DOHH2 (cell line): ENCODE results near the gene PCED1B.

Experiments used
- H3F3A ChIP-seq: fragments of 200-600 bp; sonication (generic), shearing (Covaris generic); 2 replicates; pipeline ENCODE4 v1.6.0; 2016; ENCODE audit warnings: antibody characterized with exemption, mild to moderate bottlenecking; ENCODE audit not compliant: control insufficient read depth, insufficient read depth
- H3K27ac ChIP-seq: fragments of 200-600 bp; sonication (generic); 2 replicates; pipeline ENCODE4 v1.5.1; 2014; ENCODE audit warnings: low read depth, mild to moderate bottlenecking, low read length, moderate library complexity
- H3K27me3 ChIP-seq: fragments of 200-600 bp; sonication (generic); 2 replicates; pipeline ENCODE4 v1.6.1; 2014; ENCODE audit warnings: mild to moderate bottlenecking, low read length, mixed read lengths; ENCODE audit not compliant: control insufficient read depth
- H3K36me3 ChIP-seq: fragments of 200-600 bp; sonication (generic); 2 replicates; pipeline ENCODE4 v1.6.1; 2014; ENCODE audit warnings: mild to moderate bottlenecking, low read length, moderate library complexity, mixed read lengths; ENCODE audit not compliant: control insufficient read depth
- H3K4me1 ChIP-seq: fragments of 200-600 bp; sonication (generic); 2 replicates; pipeline ENCODE4 v1.6.1; 2014; ENCODE audit warnings: mild to moderate bottlenecking, low read length, mixed read lengths; ENCODE audit not compliant: control insufficient read depth
- H3K4me2 ChIP-seq: fragments of 200-600 bp; sonication (generic); 2 replicates; pipeline ENCODE4 v1.6.0; 2014; ENCODE audit warnings: mild to moderate bottlenecking, low read length, moderate library complexity
- H3K4me3 ChIP-seq: fragments of 200-600 bp; sonication (generic); 2 replicates; pipeline ENCODE4 v1.5.1; 2014; ENCODE audit warnings: mild to moderate bottlenecking, low read length, mixed read lengths
- H3K79me2 ChIP-seq: fragments of 200-600 bp; sonication (generic); 2 replicates; pipeline ENCODE4 v1.6.1; 2014; ENCODE audit warnings: mild to moderate bottlenecking, low read length, mixed read lengths; ENCODE audit not compliant: control insufficient read depth
- H3K9me2 ChIP-seq: fragments of 200-600 bp; sonication (generic); replicated peaks from 2 replicates; pipeline ENCODE4 v1.6.1; 2014; ENCODE audit warnings: mild to moderate bottlenecking, low read length, mixed read lengths; ENCODE audit not compliant: control insufficient read depth
- H3K9me3 ChIP-seq: fragments of 200-600 bp; sonication (generic); 2 replicates; pipeline ENCODE4 v1.6.1; 2014; ENCODE audit warnings: antibody characterized with exemption, low read length, mixed read lengths; ENCODE audit not compliant: control insufficient read depth, insufficient read depth
- H4K20me1 ChIP-seq: fragments of 200-600 bp; sonication (generic); 2 replicates; pipeline ENCODE4 v1.6.0; 2014; ENCODE audit warnings: low read depth, mild to moderate bottlenecking, antibody characterized with exemption, low read length, moderate library complexity; ENCODE audit not compliant: control insufficient read depth, insufficient read depth
- EZH2phosphoT487 ChIP-seq: fragments of 200-600 bp; sonication (generic); IDR thresholded peaks from 2 replicates; pipeline ENCODE4 v1.6.1; 2017; ENCODE audit warnings: borderline replicate concordance, mild to moderate bottlenecking, antibody characterized with exemption, low read length, moderate library complexity, mixed read lengths
- TF ChIP-seq, protein P1 (sequence below): fragments of 200-600 bp; sonication (generic); IDR thresholded peaks from one replicate; pipeline ENCODE4 v1.5.1; 2014; ENCODE audit warnings: antibody characterized with exemption, mild to moderate bottlenecking, low read depth, low read length; ENCODE audit not compliant: poor library complexity, severe bottlenecking

The PCED1B gene

DNA sequence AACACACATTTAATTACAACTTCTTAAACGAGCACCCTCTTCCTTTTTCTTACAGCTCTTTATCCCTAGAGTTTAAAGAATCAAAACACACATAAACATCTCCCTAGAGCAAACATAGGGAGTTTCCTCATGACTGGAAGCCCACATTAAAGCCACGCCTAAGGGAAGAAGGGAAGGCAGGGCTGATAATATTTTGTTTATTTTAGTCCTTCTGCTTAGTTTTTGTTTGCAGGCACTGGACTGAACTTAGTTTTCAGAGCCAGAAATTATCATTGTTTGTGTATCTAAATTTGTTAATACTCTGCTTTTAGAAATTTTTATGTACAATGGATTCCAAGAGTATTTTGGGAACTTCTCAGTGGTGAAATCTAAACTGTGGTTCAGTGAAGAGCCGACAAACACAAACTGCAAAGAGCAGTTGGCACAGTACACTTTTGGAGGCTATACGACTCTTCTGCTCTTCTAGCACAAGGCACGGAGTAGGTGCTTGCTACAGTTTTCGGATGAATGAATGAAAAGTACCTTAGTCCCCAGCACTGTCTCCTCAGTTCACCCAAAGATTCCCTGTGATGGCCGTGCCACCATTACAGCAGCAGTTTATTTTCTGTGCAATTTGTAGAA lies 18.0 kb downstream of the PCED1B start:
- Histone ChIP-seq H3K79me2 (no peaks in the 10 kb centered on the region), H3K27me3 (no peaks in the 10 kb centered on the region), H4K20me1 (no peaks in the 10 kb centered on the region), H3K27ac (no peak overlapping the region), H3F3A (no peaks in the 10 kb centered on the region), H3K9me2 (no peaks in the 10 kb centered on the region), H3K4me2 (no peak overlapping the region), H3K9me3 (no peaks in the 10 kb centered on the region), H3K36me3 (no peaks in the 10 kb centered on the region), H3K4me1 (no peaks in the 10 kb centered on the region), H3K4me3 (no peak overlapping the region)
- TF ChIP-seq EZH2phosphoT487, result no peak
- TF ChIP-seq, protein P1, sequence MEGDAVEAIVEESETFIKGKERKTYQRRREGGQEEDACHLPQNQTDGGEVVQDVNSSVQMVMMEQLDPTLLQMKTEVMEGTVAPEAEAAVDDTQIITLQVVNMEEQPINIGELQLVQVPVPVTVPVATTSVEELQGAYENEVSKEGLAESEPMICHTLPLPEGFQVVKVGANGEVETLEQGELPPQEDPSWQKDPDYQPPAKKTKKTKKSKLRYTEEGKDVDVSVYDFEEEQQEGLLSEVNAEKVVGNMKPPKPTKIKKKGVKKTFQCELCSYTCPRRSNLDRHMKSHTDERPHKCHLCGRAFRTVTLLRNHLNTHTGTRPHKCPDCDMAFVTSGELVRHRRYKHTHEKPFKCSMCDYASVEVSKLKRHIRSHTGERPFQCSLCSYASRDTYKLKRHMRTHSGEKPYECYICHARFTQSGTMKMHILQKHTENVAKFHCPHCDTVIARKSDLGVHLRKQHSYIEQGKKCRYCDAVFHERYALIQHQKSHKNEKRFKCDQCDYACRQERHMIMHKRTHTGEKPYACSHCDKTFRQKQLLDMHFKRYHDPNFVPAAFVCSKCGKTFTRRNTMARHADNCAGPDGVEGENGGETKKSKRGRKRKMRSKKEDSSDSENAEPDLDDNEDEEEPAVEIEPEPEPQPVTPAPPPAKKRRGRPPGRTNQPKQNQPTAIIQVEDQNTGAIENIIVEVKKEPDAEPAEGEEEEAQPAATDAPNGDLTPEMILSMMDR, result no peak

DNA sequence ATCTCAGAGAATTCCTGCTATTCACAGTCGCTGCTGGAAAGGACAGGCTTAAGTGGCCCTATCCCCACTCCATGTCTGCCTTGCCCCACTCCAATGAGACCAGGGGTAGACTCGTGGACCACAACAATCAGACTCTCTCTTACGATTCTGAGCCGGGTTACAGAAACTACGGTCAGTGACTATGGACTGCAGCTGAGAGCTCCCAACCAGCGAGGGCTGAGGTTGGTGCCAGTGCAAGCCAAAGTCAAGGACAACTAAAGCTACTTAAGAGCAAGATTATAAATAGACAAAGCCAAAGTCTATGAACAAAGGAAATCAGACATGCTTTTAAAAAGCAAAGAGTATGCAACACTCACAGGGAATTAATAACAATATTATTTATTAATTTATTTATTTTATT lies 18.7 kb downstream of the PCED1B start:
- no peak overlapping the region for H3K27ac ChIP-seq
- no peaks in the 10 kb centered on the region for H3K36me3 ChIP-seq

DNA sequence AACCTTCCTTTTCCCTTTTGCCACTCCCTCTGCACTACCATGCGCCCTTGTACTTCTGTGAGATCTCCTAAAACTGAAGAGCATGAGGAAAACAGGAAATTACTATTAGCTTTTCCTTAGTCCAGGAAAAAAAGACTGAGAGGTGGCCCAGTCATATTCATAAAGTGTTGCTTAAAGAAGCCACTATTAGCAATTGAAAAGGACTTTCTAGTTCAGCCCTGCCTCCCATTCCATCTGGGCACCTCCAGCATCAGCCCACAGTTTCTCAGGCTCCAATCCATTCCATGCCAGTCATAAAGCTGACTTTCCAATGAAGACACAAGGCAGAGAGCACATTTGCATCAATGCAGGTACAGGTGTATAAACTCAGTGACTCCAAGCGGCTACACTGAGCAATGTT lies 20.2 kb downstream of the PCED1B start:
- Histone ChIP-seq H3K36me3 (no peaks in the 10 kb centered on the region), H3K27me3 (no peaks in the 10 kb centered on the region), H3K9me3 (no peaks in the 10 kb centered on the region), H3K27ac (no peak overlapping the region), H3K4me2 (no peak overlapping the region), H4K20me1 (no peaks in the 10 kb centered on the region), H3K4me1 (no peaks in the 10 kb centered on the region), H3K9me2 (no peaks in the 10 kb centered on the region), H3K79me2 (no peaks in the 10 kb centered on the region), H3F3A (no peaks in the 10 kb centered on the region), H3K4me3 (no peak overlapping the region)
- no peak for TF ChIP-seq EZH2phosphoT487
- TF ChIP-seq, protein P1, result no peak

More for the DNA sequence above, 18.7 kb downstream of the PCED1B start:
- H3F3A ChIP-seq, result no peaks in the 10 kb centered on the region
- no peaks in the 10 kb centered on the region for H4K20me1 ChIP-seq
- no peaks in the 10 kb centered on the region for H3K4me1 ChIP-seq
- H3K27me3 ChIP-seq, result no peaks in the 10 kb centered on the region
- H3K79me2 ChIP-seq, result no peaks in the 10 kb centered on the region
- no peak overlapping the region for H3K4me3 ChIP-seq
- H3K9me2 ChIP-seq, result no peaks in the 10 kb centered on the region
- no peaks in the 10 kb centered on the region for H3K9me3 ChIP-seq
- TF ChIP-seq EZH2phosphoT487, result no peak
- TF ChIP-seq, protein P1, result no peak
- H3K4me2 ChIP-seq, result no peak overlapping the region
